ENCODE measurements around the gene PKIB.
"Not testable (repeated sequence)": the region's sequence is repeated elsewhere in the genome, so short reads cannot be mapped to it uniquely, and the experiment has no call there.

The PKIB gene

DNA sequence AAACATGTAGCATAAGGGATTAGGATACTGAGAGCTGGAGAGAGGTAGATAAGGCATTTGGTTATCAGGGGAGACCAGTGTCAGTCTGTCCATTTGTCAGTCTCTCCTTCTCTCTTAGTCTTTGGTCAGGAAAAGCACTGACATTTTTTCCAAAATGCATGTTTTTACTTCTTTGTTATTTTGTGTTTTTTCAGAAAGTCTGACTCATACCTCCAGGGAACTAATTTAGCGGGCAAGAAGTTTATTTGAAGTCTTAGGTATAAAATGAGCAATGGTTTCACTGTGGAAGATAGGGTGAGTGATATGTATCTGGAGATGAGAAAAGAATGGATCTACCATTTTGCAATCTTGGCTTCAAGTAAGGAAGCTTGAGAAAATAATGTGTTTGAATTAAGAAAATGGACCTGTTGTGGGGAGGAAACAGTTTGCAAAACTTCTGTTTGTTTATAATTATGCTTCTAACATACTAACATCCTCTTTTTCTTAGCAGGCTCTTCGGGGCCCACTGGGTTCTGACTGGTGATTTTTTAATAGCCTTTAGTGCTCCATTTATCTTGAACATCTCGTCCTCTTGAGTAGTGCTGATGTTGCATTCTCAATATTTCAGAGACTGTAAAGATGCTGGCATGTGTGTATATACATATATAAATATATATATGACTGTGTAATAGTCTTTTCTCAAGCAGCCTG is 102.4 kb downstream of the PKIB start:
- DNase-seq = peak in 1 of 2 experiments; percentile 11

DNA sequence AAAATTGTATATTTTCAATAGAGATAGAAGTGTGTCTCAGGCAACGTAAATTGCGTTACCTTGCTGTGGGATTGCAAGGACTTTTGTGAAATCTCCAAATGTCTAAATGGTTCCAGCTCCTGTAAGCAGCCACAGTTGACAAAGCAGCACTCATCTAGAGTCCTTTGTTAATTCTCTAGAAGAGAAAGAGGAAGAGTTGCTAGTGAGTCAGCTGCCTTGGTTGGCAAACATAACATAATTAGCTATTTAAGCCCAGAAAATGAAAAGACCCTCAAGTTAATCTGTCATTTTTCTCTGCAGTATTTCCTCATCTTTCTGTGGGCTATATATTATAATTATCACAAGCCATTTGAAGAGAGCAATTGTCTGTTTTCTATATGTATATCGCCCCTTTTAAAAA is 102.9 kb downstream of the PKIB start:
- DNase-seq = peak; percentile 63 to 70

DNA sequence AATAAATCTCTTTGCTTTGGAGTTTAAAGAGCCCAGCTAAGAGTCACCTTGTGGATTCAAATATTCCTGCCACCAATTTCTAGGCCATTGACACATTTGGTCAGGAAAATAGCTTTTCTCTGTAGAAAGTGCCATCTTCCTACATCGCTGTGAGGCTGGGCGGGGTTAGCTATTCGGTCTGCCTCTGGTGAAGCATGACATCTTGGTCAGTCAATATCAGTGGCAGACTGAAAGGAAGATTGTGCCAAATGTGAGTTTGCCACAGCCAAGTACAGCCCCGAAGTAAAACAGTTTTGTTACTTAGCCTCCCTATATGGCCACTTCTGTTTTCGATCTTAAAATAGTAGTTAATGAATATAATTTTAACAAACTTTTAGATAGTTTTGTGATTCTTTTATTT is 103.9 kb downstream of the PKIB start:
- no peak for DNase-seq

DNA sequence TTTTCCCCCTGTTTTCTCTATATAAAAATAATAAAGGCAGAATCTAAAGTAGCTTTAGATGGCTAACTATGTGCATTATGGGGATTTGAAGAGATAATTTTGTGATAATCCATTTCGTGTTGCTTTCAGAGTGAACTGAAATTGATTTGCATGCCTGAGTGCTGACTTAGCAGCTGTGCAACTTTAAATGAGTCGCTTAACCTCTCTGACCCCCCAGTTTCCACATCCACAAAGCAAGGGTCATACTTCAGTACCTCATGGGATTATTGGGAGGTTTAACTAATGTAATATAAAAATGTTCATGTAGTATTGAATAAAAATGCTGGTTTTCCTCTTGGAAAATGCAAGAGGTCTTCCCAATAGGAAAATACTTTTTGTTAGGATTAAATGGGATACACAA is 105.5 kb downstream of the PKIB start:
- DNase-seq = no peak

DNA sequence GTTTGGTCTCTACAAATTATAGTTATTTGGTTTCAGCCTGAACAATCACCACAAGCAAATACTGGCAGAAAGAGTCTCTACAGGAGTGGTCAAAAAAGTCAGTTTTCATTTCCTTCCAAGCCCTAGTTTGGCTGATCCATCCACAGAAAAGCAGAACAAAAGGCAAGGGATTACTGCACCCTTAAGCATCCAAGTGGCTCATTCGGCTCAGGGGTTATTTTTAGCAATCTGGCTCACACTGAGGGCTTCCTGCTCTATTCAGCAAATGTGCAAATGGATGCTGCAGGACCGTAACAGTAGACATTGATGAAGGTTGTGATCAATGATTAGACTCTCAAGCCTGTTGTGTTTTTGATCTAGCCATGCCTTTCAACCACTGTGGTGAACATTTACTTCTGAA is 107.1 kb downstream of the PKIB start:
- DNase-seq = peak; percentile 68 to 78

DNA sequence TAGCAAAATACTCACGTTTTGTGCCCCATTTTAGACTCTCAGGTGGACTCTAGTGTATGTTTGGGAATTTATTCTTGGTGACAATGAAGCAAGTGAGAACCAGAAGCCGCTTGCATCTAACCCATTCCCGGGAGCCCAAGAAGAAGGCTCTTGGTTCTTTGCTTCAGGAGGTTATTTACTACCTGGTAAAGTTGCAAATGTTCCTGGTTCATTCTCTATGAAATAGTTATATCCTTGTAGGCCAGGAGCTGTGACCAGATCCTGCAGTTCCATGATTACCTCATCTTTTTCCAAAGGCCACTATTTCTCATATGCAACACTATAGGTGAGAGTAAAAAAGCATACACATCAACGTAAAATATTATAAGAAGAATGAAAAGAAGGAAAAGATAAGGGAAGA is 108.4 kb downstream of the PKIB start:
- no peak for DNase-seq

DNA sequence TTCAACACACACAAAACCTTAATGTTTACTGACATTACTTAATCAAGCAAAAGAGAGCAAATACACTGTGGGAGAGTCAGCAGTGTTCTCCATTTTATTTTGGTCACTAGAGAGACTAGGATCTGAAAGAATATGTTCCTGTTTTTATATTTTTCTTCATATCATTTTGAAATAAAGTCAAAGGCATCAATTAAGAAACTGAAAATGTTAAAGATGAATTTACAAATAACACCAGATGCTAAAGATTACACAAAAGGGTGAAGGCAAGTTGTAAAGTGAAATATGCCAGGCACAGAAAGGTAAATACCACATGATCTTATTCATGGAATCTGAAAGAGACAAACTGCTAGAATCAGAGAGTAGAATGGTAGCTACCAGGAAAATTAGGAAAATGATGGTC is 109.0 kb downstream of the PKIB start:
- DNase-seq = no peak

DNA sequence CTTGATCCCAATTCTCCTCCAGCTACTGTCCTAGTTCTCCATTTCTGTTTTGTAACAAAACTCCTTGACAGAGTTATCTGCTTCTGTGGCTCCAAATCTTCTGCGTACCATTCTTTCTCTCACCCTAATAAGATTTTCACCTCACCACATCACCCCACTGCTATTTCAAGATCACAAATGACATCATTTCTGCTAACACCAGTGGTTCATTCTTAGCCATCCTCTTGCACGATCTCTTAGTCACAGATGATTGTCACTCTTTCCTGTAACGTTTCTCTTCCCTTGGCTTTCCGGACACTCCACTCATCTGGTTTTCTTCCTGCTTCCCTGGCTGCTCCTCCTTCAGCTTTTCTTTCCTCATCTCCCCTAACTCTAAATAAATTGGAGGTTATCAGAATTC is 112.5 kb downstream of the PKIB start:
- no peak for DNase-seq

DNA sequence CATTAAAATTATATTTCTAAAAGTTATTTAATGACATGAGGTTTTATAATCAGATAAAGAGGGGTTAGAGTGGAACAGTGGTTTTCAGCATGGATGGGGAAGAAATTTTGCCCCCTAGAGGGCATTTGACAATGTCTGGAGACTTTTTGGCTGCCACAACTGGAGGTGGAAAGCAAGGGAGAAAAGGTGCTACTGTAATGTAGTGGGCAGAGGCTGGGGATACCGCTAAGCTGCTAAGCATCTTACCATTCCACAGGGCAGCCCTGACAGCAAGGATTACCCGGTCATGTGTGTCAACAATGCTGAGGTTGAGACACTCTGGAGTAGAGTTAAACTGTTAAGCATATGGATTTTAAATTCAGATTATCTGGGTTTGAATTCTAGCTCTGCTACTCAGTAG is 116.4 kb downstream of the PKIB start:
- DNase-seq = peak in 1 of 2 experiments; percentile 49

DNA sequence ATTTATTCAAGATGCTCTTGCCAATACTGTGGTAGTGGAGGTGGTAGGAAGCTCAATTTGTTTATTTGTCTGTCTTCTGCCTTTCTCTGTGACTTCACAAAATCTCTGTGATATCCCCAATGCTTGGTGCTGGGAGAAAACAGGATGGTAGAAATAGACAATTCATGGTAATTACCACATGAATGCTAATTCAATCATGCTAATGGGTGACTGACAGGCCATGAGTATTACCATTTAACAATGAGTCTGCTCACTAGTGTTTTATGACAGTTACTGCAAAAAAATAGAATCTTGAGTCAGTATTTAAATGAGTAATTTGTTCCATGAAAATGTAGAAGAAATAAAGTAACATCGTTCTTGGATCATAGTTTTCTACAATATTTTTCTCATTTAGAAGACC is 117.0 kb downstream of the PKIB start:
- DNase-seq = no peak

DNA sequence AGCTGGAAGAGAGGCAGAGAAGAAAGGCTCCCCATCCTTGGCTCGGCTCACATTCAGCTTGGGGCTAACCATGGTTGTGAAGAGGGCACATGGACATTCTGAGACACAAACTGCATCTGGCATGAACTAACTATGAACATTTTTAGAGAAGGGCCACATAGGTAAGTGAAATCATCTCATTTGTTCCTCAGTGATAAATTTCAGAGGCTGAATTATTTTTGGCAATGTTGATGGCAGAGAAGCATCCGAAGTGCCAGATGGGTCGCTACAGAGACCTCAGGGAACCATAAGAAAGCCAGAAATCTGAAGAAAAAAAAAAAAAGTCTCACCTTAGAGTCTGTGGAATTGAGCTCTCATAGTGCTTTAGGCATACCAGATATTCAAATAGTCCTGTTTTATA is 120.1 kb downstream of the PKIB start:
- no peak for DNase-seq

DNA sequence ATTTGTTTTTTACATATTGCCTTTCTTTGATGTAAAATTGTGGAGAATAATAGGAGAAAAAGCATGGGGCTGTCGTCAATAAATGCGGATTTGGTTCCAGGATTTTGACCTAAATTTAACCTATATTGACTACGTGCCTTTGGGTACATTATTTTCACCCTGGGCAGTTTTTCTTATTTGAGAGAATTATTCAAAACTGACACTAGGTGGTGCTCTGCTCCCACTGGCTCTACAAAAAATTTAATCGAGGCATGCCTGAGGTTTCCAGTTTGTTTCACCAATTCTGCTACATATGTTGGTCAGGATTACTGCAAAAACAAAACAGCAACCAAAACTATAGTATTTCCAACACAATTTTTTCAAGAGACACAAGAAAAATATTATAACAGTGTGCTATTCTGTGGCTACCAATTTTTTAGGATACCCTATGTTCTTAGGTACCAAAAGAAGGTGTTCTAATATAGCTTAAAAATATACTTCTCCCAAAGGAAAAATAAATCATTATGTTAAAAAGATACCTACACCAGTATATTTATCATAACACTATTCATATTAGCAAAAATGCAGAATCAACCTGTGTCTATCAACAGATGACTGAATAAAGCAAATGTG is 120.7 kb downstream of the PKIB start:
- peak; percentile 52 for DNase-seq

DNA sequence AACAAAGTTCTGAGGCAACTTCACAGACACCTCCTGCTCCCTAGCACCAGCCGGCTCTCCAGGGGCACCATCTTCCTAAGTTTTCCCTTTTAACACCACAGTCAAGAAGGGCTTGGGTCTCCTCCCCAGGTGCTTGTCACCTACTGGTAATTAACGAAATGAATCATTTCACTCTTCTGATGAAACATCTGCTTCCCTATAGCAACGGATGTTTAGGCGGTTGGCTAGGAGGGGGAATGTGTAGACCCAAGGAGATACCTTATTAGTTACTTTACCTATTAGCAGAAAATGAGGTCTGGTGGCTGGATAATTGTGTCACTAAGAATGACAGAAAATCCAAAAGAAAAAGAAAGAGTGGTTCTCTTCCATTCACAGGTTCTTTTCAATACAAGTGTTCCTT is 123.1 kb downstream of the PKIB start:
- no peak for DNase-seq

DNA sequence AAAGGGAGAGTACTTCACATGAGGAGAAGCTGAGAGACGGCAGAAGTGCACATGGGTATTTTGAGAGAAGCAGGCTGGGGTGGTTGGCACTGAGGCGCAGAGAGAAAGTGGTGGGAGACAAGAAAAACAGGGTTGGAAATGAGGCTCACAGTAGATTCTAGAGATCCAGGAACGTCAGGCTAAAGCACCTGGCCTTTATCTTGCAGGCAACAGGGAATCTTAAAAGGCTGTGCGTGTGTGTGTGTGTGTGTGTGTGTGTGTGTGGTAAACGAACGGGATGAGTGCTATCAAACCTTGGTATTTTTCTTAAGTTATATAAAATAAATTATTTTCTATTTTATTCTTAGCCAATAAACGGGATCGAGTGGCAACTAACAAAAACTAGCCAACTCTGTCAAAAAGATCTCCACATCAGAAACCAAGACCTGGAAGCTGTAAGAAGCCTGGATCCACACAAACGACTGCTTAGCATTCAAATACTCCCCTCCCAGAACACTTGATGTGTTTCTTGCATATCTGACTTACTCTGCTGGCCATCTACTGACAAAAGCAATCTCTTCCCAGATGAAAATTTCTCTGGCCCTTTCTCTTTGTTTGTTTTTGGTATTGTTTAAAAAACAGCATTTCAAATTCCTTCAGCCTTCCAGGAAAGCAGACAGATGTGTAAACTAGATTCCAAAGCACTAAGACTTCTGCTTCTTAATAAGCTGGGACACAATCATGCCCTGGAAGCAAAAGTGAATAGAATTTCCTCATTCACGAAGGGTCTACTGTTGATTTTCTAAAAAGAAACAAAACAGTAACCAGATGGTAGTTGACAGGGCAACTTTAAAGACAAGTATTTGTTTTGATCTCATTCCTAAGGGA is 124.6 kb downstream of the PKIB start:
- no peak for DNase-seq

DNA sequence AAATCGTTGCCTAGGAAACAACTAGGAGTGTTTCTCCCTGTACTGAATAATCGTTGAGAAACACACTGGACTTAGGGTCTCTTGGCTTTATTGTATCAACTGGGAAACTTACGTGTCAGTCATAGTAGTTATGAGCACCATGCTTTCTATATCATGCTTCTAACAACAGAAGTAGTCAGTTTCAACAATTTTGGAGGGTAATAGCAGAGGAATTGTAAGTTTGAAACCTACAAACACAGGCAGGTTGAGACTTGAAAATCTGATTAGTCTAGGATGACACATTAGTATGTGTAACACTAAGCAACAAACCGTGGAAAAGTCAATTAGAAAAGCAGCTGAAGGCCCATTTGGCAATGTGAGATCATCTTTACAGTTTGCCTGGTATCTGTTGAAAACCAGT is 125.4 kb downstream of the PKIB start:
- DNase-seq = no peak

DNA sequence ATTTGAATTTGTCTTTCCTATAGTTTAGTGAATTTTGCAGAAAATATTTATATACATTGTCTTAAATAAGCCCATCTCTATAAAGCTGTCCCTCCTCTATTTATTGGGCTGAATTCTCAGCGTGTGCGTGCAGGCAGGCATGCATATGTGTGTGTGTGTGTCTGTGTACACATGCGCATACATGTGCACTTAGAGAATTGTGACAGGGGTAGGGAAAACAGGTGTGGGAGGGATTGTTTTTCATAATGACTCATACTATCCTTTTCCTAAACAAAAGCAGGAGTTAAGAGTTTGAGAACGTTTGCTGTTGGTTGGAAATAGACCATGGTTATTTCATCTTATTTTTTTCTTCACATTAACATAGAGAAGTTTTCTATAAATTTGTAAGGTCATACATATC is 126.0 kb downstream of the PKIB start:
- DNase-seq = no peak

DNA sequence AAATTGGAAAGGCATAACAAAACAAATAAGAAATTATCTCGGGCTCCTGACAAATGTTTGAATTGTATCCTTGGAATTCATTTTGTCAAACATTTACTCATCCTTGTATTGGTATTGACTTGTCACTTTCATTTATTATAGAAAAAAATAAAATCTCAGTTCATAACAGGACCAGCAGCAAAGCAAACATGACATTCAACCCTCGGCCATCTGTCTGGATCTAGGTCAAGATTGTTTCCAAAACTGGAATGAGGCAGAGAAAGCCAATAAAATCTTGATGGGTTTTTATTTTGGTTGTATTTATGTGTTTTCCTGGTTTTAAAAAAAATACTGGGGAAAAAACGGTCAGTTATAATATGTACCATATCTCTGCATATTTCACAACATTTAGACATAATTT is 126.4 kb downstream of the PKIB start:
- no peak for DNase-seq

DNA sequence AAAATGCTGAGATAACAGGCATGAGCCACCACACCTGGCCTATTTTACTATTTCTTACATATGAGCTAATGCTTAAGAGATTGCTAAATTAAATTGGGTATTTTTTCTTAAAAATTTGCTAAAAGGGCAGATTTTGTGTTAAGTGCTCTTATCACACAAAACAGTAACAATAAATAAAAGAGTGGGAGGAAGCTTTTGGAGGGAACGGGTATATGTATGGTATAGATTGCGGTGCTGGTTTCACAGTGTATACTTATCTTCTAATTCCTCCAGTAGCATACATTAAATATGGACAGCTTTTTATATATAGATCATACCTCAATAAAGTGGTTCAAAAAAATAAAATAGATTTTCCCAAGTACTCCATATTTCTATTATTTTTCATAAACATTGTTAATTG is 129.9 kb downstream of the PKIB start:
- no peak for DNase-seq

DNA sequence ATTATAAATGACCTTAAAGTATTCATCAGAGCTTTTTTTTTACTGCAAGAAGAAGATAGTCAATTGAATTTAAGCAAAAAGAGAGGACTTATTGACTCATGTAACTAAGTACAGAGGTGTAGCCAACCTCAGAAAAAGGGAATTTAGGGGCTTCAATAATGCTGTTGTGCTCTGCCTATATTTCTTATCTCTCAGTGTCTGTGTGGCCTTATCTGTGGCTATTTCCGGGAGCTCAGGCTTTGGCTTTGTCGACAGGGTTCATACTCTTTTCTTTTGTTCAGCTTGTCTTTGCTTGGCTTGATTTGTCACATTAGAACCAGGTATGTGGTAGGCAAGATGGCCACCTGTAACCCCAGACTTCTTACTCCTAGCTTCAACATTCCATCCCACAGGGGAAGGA is 130.7 kb downstream of the PKIB start:
- no peak for DNase-seq

DNA sequence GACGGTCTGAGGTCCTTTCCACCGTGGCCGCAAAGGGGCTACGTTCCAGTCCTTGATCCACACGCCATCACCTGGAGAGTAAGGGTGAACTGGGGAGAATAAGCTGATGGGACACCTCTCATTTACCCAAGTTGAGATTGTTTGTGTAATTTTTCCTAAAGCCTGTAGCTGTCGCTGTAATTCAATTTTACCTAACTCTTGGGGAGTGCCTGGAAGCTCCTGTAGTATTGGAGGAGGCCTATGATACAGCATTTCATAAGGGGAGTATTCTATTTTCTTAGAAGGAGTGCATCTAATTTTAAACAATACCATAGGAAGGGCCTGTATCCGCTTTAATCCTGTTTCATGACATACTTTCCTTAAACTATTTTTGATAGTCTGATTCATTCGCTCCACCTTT is 134.0 kb downstream of the PKIB start:
- peak; percentile 48 to 57 for DNase-seq

DNA sequence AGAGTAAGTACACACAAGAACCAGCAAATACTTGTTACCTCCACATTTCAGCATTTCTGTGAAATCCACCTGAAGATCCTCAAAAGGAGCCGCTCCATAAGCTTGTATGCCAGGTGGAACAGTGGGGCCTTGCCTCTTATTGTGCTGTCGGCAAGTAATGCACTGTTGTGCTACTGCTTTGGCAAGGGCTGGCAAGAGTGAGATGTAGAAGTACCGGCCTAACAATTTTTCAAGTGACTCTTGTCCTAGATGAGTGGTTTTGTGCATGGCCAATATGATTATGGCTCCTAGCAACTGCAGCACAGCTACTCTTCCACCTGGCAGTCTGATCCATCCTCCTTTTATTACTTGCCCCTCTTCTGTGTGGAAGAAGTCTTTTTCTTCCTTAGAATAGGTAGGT is 134.7 kb downstream of the PKIB start:
- not testable (repeated sequence) for DNase-seq

DNA sequence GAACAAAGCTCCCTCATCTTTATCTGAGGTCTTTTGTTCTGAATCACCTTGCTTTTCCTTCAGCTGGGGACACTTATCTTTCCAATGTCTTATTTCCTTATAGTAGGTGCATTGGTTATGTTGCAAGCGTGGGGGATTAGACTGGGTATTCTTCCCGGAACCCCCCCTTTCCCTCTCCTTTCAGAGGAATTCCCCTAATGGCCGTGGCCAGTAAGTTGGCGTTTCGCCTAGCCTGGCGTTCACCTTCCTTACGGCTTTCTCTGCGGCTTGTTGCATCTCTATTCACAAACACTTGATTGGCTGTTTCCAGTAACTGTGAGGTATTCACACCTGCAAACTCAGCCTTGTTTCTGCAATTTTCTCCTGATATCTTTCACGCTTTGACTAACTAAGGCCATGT is 136.5 kb downstream of the PKIB start:
- DNase-seq = no peak

DNA sequence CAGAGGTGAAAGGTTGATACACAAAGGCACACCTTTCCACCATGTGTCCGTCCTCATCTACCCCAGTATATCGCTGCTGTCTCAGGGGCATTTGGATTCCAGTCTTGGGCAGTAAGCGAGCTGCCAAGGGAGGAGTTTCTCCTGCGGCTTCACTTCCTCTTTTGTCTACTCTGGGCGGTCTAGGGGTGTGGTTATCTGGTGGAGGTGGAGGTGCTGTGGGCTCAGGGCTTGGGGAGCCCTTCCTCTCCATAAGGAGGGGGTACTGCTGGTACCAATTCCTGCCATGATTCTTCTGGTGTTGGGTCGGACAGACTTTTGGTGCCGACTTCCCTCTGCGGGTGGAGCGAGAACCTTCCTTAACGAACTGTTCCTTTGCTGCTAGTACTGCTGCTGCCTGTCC is 137.4 kb downstream of the PKIB start:
- DNase-seq = peak; percentile 61

DNA sequence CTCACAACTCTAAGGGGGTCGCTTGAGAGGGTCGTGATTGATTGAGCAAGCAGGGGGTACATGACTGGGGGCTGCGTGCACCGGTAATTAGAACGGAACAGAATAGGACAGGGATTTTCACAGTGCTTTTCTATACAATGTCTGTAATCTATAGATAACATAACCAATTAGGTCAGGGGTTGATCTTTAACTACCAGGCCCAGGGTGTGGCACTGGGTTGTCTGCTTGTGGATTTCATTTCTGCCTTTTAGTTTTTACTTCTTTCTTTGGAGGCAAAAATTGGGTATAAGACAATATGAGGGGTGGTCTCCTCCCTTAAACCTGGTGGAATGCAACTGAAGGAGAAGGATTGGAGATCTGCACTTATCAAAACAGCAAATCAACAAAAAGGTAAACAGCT is 138.7 kb downstream of the PKIB start:
- DNase-seq = not testable (repeated sequence)
